ENCODE data around the gene IFIT3. TPM values are rescaled to one million over a fixed set of nuclear protein-coding genes. Genes with fewer than 3 reads are reported as not detected.
"Not testable (repeated sequence)": the region's sequence is repeated elsewhere in the genome, so short reads cannot be mapped to it uniquely, and the experiment has no call there.

IFIT3 gene
- total RNA-seq, 1 donor from 2014 or later, result 12.0 TPM

- Histone ChIP-seq H3K27ac (ENCODE audit: low read depth, low read length) (no peak overlapping the region), H3K4me1 (ENCODE audit: control insufficient read depth in 3 of 3, insufficient read depth in 3 of 3, low read length in 3 of 3) (peaks cover 0 to 6% (median 0%) of the 10 kb centered on the region in 3 donors), H3K27me3 (ENCODE audit: control insufficient read depth in 3 of 3, insufficient read depth in 3 of 3, low read length in 3 of 3) (no peaks in the 10 kb centered on the region), H3K9me3 (ENCODE audit: control insufficient read depth in 3 of 3, low read length in 3 of 3) (no peaks in the 10 kb centered on the region), H3K36me3 (ENCODE audit: control insufficient read depth in 3 of 3, insufficient read depth in 3 of 3, low read length in 3 of 3) (peaks cover 0 to 10% (median 2%) of the 10 kb centered on the region in 3 donors), H3K9ac (ENCODE audit: low read depth in 1 of 3, low read length in 3 of 3) (no peak overlapping the region), H3K4me3 (ENCODE audit: low read length in 3 of 3) (no peak overlapping the region)
Observed at GRCh38 chr10:89309156-89310055, 18.4 kb upstream of the IFIT3 start.

DNA sequence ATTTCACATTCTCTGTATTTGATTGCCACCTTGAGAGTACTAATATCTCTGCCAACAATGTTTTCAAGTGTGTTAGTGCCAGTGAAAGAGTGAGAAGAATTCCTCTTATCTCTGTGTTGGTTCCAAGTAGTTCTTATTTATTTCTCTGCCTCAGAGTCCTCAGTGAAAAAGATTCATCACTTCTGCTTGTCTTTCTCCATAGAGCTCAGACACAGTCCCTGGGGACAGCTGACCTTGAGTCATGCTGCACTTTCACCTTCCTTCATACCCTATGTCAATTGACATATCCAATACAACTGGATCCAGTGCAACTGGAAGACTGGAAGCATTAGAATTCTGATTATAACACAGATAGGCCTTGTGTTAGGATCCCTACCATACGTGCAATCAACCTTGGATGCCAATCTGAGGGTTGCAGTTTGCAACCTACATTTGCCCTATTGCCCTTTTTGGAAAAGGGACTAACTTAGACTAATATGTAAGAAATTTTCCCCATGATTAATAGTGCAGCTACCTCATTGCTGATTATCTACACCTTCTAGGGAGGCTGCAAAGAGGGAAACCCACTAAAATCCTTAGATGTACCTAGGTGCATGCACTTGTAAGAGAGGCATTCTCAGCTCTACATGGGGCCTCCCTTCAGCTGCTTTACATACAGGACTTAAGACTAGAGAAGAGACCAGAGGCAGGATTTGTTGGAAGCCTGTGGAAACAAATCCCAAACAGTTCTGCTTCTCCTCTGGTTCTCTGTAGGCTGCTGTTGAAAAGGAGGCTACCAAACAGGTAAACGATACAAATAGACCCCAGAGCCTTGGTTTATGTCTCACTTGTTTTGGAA is 17.5 kb upstream of the IFIT3 start:
- H3K27me3 ChIP-seq (ENCODE audit: control insufficient read depth in 3 of 3, insufficient read depth in 3 of 3, low read length in 3 of 3), result no peaks in the 10 kb centered on the region
- H3K9ac ChIP-seq (ENCODE audit: low read depth in 1 of 3, low read length in 3 of 3), result no peak overlapping the region
- no peaks in the 10 kb centered on the region for H3K9me3 ChIP-seq (ENCODE audit: control insufficient read depth in 3 of 3, low read length in 3 of 3)
- peaks cover 0 to 10% (median 2%) of the 10 kb centered on the region in 3 donors for H3K36me3 ChIP-seq (ENCODE audit: control insufficient read depth in 3 of 3, insufficient read depth in 3 of 3, low read length in 3 of 3)
- H3K4me3 ChIP-seq (ENCODE audit: low read length in 3 of 3), result no peak overlapping the region
- peaks cover 0 to 6% (median 0%) of the 10 kb centered on the region in 3 donors for H3K4me1 ChIP-seq (ENCODE audit: control insufficient read depth in 3 of 3, insufficient read depth in 3 of 3, low read length in 3 of 3)
- H3K27ac ChIP-seq (ENCODE audit: low read depth, low read length), result no peak overlapping the region

DNA sequence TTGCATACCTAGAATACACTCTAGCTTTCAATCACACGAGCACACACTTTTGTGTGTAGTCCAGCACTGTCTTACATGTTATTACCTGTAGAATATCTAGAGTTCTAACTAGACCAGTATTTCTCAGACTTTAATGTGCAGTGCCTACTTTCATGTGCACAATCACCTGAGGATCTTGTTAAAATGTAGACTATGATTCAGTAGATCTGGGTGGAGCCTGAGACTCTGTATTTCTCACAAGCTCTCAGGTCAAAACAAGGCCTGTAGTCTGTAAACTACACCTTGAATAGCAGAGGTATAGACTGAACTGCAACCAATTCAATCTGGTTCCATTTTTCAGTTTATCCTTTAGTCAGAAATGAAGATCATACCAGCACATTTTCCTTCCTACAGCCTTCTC is 14.8 kb upstream of the IFIT3 start:
- Histone ChIP-seq H3K36me3 (ENCODE audit: control insufficient read depth in 3 of 3, insufficient read depth in 3 of 3, low read length in 3 of 3) (no peaks in the 10 kb centered on the region), H3K27ac (ENCODE audit: low read depth, low read length) (no peak overlapping the region), H3K4me3 (ENCODE audit: low read length in 3 of 3) (no peak overlapping the region), H3K9me3 (ENCODE audit: control insufficient read depth in 3 of 3, low read length in 3 of 3) (no peaks in the 10 kb centered on the region), H3K27me3 (ENCODE audit: control insufficient read depth in 3 of 3, insufficient read depth in 3 of 3, low read length in 3 of 3) (no peaks in the 10 kb centered on the region), H3K9ac (ENCODE audit: low read depth in 1 of 3, low read length in 3 of 3) (no peak overlapping the region), H3K4me1 (ENCODE audit: control insufficient read depth in 3 of 3, insufficient read depth in 3 of 3, low read length in 3 of 3) (no peaks in the 10 kb centered on the region)

DNA sequence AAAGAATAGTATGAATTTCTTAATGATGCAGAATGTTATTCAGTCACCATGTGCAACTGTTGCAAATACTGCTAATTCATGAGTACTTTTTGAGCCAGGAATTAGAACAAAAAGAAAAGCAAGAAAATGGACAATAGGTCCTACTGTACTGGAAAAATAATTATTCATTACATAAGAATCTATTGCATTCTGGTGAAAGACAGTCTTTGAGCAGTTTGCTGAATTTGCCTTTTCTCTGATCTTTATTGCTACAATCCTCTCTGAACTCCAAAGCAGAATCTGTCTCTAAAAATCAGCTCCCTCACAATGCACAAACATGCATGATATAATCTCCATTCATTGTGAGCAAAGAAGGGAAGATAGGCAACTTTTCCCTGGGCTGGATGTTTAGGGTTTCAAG is 13.1 kb upstream of the IFIT3 start:
- Histone ChIP-seq H3K9ac (ENCODE audit: low read depth in 1 of 3, low read length in 3 of 3) (no peak overlapping the region), H3K36me3 (ENCODE audit: control insufficient read depth in 3 of 3, insufficient read depth in 3 of 3, low read length in 3 of 3) (no peaks in the 10 kb centered on the region), H3K4me1 (ENCODE audit: control insufficient read depth in 3 of 3, insufficient read depth in 3 of 3, low read length in 3 of 3) (no peaks in the 10 kb centered on the region), H3K9me3 (ENCODE audit: control insufficient read depth in 3 of 3, low read length in 3 of 3) (no peaks in the 10 kb centered on the region), H3K27me3 (ENCODE audit: control insufficient read depth in 3 of 3, insufficient read depth in 3 of 3, low read length in 3 of 3) (no peaks in the 10 kb centered on the region), H3K4me3 (ENCODE audit: low read length in 3 of 3) (no peak overlapping the region), H3K27ac (ENCODE audit: low read depth, low read length) (no peak overlapping the region)

DNA sequence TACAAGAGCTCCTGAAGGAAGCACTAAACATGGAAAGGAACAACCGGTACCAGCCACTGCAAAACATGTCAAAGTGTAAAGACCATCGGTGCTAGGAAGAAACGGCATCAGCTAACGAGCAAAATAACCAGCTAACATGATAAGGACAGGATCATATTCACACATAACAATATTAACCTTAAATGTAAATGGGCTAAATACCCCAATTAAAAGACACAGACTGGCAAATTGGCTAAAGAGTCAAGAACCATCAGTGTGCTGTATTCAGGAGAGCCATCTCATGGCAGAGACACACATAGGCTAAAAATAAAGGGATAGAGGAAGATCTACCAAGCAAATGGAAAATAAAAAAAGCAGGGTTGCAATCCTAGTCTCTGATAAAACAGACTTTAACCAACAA is 9.8 kb upstream of the IFIT3 start:
- H3K27me3 ChIP-seq (ENCODE audit: control insufficient read depth in 3 of 3, insufficient read depth in 3 of 3, low read length in 3 of 3); H3K9me3 ChIP-seq (ENCODE audit: control insufficient read depth in 3 of 3, low read length in 3 of 3); H3K4me1 ChIP-seq (ENCODE audit: control insufficient read depth in 3 of 3, insufficient read depth in 3 of 3, low read length in 3 of 3); H3K27ac ChIP-seq (ENCODE audit: low read depth, low read length); H3K4me3 ChIP-seq (ENCODE audit: low read length in 3 of 3); H3K9ac ChIP-seq (ENCODE audit: low read depth in 1 of 3, low read length in 3 of 3); H3K36me3 ChIP-seq (ENCODE audit: control insufficient read depth in 3 of 3, insufficient read depth in 3 of 3, low read length in 3 of 3): not testable (repeated sequence)

GRCh38 chr10:89325081-89325480 is 2.7 kb upstream of the IFIT3 start:
- H3K27me3 ChIP-seq (ENCODE audit: control insufficient read depth in 3 of 3, insufficient read depth in 3 of 3, low read length in 3 of 3); H3K27ac ChIP-seq (ENCODE audit: low read depth, low read length); H3K9ac ChIP-seq (ENCODE audit: low read depth in 1 of 3, low read length in 3 of 3); H3K4me3 ChIP-seq (ENCODE audit: low read length in 3 of 3); H3K9me3 ChIP-seq (ENCODE audit: control insufficient read depth in 3 of 3, low read length in 3 of 3); H3K36me3 ChIP-seq (ENCODE audit: control insufficient read depth in 3 of 3, insufficient read depth in 3 of 3, low read length in 3 of 3): not testable (repeated sequence)
- H3K4me1 ChIP-seq (ENCODE audit: control insufficient read depth in 3 of 3, insufficient read depth in 3 of 3, low read length in 3 of 3), result peaks cover 15 to 19% (median 16%) of the 10 kb centered on the region in 3 donors

DNA sequence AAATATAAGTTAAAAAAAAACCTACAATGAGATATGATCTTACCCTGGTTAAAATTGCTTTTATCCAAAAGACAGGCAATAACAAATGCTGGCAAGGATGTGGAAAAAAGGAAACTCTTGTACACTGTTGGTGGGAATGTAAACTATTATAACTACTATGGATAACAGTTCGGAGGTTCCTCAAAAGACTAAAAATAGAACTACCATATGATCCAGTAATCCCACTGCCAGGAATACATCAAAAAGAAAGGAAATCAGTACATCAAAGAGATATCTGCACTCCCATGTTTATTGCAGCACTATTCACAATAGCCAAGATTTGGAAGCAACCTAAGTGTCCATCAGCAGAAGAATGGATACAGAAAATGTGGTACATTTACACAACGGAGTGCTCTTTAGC is 1.9 kb upstream of the IFIT3 start:
- not testable (repeated sequence) for H3K27ac ChIP-seq (ENCODE audit: low read depth, low read length)

DNA sequence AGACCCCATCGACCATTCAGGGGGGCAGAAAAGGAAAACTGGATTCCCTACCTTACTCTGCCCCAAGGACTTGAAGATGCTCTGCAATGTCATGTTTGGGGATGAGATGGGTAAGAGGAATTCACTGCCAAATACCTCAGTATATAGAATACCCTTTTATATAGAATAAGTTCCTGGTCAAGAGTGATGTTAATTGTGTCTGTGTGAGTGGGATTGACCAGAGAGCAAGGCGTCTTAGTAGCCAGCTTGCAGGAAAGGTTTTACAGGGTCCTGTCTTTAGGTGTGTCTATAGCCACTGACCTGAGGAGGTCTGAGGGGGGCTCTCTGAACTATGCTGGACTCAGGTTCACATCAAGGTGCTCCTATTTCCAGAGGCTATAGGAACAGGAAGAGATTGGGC is 1.4 kb downstream of the IFIT3 start:
- H3K27me3 ChIP-seq (ENCODE audit: control insufficient read depth in 3 of 3, insufficient read depth in 3 of 3, low read length in 3 of 3), result no peaks in the 10 kb centered on the region
- H3K9ac ChIP-seq (ENCODE audit: low read depth in 1 of 3, low read length in 3 of 3), result no peak overlapping the region
- peaks cover 29 to 47% (median 42%) of the 10 kb centered on the region in 3 donors for H3K4me1 ChIP-seq (ENCODE audit: control insufficient read depth in 3 of 3, insufficient read depth in 3 of 3, low read length in 3 of 3)
- no peaks in the 10 kb centered on the region for H3K36me3 ChIP-seq (ENCODE audit: control insufficient read depth in 3 of 3, insufficient read depth in 3 of 3, low read length in 3 of 3)
- H3K27ac ChIP-seq (ENCODE audit: low read depth, low read length), result no peak overlapping the region
- peak overlapping the region in 1 of 3 donors; percentile 88 for H3K4me3 ChIP-seq (ENCODE audit: low read length in 3 of 3)
- H3K9me3 ChIP-seq (ENCODE audit: control insufficient read depth in 3 of 3, low read length in 3 of 3), result no peaks in the 10 kb centered on the region

More for the DNA sequence above, 1.9 kb upstream of the IFIT3 start:
- not testable (repeated sequence) for H3K27me3 ChIP-seq (ENCODE audit: control insufficient read depth in 3 of 3, insufficient read depth in 3 of 3, low read length in 3 of 3); H3K9me3 ChIP-seq (ENCODE audit: control insufficient read depth in 3 of 3, low read length in 3 of 3); H3K36me3 ChIP-seq (ENCODE audit: control insufficient read depth in 3 of 3, insufficient read depth in 3 of 3, low read length in 3 of 3); H3K9ac ChIP-seq (ENCODE audit: low read depth in 1 of 3, low read length in 3 of 3); H3K4me3 ChIP-seq (ENCODE audit: low read length in 3 of 3)
- H3K4me1 ChIP-seq (ENCODE audit: control insufficient read depth in 3 of 3, insufficient read depth in 3 of 3, low read length in 3 of 3), result peaks cover 15 to 27% (median 21%) of the 10 kb centered on the region in 3 donors

DNA sequence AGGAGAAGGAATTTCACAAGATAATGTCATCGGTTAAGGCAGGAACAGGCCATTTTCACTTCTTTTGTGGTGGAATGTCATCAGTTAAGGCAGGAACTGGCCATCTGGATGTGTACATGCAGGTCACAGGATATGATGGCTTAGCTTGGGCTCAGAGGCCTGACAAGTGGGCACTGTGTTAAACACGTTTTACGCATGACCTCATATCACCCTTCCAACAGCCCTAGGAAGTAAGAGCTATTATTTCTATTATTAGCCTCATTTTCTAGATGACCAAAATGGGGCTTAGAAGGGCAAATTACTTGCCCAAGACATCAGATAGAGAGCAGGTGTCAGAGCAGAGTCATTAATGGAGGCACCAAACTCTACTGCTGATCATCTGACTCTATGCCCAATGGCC is 2.2 kb downstream of the IFIT3 start:
- not testable (repeated sequence) for H3K9me3 ChIP-seq (ENCODE audit: control insufficient read depth in 3 of 3, low read length in 3 of 3); H3K27me3 ChIP-seq (ENCODE audit: control insufficient read depth in 3 of 3, insufficient read depth in 3 of 3, low read length in 3 of 3); H3K4me3 ChIP-seq (ENCODE audit: low read length in 3 of 3); H3K36me3 ChIP-seq (ENCODE audit: control insufficient read depth in 3 of 3, insufficient read depth in 3 of 3, low read length in 3 of 3); H3K9ac ChIP-seq (ENCODE audit: low read depth in 1 of 3, low read length in 3 of 3)
- H3K4me1 ChIP-seq (ENCODE audit: control insufficient read depth in 3 of 3, insufficient read depth in 3 of 3, low read length in 3 of 3), result peaks cover 29 to 47% (median 43%) of the 10 kb centered on the region in 3 donors
- H3K27ac ChIP-seq (ENCODE audit: low read depth, low read length), result peak overlapping the region; percentile 10
